GM18873 (cell line): ENCODE results near the gene PRR12.

Experiments
- ATAC-seq: cut with Tn5 transposase; IDR thresholded peaks from one replicate; pipeline ENCODE4 v1.9.1; 2021; ENCODE audit warnings: mild to moderate bottlenecking, moderate library complexity, moderate number of reproducible peaks; ENCODE audit not compliant: unreplicated experiment, low FRiP score

PRR12 gene

GRCh38 chr19:49663224-49663623, 72.2 kb downstream of the PRR12 start:
- ATAC-seq = no peak

GRCh38 chr19:49664171-49665035, 73.4 kb downstream of the PRR12 start:
- ATAC-seq = no peak

- no peak for ATAC-seq
Measured at GRCh38 chr19:49665036-49665350, 74.0 kb downstream of the PRR12 start.

- ATAC-seq = peak; percentile 71
Measured at GRCh38 chr19:49665351-49666119, 74.6 kb downstream of the PRR12 start, which contains the start of the genes BCL2L12 and IRF3. Gene BCL2L12 (plus strand): TSS chr19:49665933. CDS start chr19:49666693, 760 bp downstream. Gene IRF3 (minus strand): TSS chr19:49665857. CDS start chr19:49664838, 1,019 bp downstream.

GRCh38 chr19:49666120-49666444, 75.1 kb downstream of the PRR12 start:
- no peak for ATAC-seq

- no peak for ATAC-seq
Measured at GRCh38 chr19:49667473-49667872, 76.5 kb downstream of the PRR12 start.

- ATAC-seq = no peak
Measured at GRCh38 chr19:49669516-49669915, 78.5 kb downstream of the PRR12 start.

GRCh38 chr19:49672131-49672919, 81.3 kb downstream of the PRR12 start:
- ATAC-seq = no peak
